ENCODE results near the gene KLHL4. TPM values are rescaled to one million over a fixed set of nuclear protein-coding genes. Genes with fewer than 3 reads are reported as not detected.
"Not testable (repeated sequence)": the region's sequence is repeated elsewhere in the genome, so short reads cannot be mapped to it uniquely, and the experiment has no call there.

KLHL4 gene, protein sequence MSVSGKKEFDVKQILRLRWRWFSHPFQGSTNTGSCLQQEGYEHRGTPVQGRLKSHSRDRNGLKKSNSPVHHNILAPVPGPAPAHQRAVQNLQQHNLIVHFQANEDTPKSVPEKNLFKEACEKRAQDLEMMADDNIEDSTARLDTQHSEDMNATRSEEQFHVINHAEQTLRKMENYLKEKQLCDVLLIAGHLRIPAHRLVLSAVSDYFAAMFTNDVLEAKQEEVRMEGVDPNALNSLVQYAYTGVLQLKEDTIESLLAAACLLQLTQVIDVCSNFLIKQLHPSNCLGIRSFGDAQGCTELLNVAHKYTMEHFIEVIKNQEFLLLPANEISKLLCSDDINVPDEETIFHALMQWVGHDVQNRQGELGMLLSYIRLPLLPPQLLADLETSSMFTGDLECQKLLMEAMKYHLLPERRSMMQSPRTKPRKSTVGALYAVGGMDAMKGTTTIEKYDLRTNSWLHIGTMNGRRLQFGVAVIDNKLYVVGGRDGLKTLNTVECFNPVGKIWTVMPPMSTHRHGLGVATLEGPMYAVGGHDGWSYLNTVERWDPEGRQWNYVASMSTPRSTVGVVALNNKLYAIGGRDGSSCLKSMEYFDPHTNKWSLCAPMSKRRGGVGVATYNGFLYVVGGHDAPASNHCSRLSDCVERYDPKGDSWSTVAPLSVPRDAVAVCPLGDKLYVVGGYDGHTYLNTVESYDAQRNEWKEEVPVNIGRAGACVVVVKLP
- 0.36 TPM for polyA plus RNA-seq (2012; ENCODE audit: insufficient read depth, insufficient read length, low read depth)

DNA sequence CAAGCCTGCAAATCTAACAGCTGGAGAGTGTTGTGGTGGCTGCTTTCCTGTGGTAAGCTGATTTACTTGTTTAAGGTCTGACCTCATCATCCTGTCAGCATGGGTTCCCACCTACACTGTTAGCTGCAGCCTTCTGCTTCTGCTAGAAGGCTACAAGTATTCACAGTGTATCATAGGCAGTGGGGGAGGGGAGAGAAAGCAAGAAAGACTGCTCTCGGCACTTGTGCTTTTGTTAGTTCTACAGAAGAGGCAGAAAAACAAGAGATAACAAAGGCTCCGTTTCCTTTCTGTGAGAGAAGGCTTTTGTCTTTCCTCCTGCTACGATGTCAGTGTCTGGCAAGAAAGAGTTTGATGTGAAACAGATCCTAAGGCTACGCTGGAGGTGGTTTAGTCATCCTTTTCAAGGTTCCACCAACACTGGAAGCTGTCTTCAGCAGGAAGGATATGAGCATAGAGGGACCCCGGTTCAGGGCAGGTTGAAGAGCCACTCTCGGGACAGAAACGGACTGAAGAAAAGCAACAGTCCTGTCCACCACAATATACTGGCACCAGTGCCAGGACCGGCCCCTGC lies at the start of gene KLHL4:
Gene KLHL4 (plus strand): TSS at position 232 of the 571 bp plus-strand sequence. CDS start 92 bp downstream, at position 324.
- H3K4me1 ChIP-seq, result no peaks in the 10 kb centered on the region
- H3K27me3 ChIP-seq, result no peaks in the 10 kb centered on the region
- no peak within 1 kb of the TSS for H3K4me3 ChIP-seq (ENCODE audit: low read depth, low read length)
- no peaks in the 10 kb centered on the region for H3K9me3 ChIP-seq
- DNase-seq, result no peak
- TF ChIP-seq, protein P1, sequence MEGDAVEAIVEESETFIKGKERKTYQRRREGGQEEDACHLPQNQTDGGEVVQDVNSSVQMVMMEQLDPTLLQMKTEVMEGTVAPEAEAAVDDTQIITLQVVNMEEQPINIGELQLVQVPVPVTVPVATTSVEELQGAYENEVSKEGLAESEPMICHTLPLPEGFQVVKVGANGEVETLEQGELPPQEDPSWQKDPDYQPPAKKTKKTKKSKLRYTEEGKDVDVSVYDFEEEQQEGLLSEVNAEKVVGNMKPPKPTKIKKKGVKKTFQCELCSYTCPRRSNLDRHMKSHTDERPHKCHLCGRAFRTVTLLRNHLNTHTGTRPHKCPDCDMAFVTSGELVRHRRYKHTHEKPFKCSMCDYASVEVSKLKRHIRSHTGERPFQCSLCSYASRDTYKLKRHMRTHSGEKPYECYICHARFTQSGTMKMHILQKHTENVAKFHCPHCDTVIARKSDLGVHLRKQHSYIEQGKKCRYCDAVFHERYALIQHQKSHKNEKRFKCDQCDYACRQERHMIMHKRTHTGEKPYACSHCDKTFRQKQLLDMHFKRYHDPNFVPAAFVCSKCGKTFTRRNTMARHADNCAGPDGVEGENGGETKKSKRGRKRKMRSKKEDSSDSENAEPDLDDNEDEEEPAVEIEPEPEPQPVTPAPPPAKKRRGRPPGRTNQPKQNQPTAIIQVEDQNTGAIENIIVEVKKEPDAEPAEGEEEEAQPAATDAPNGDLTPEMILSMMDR (IDR thresholded peaks at IDR 0.05; ENCODE audit: low read depth, low read length), result no peak
- H3K36me3 ChIP-seq, result no peaks in the 10 kb centered on the region

DNA sequence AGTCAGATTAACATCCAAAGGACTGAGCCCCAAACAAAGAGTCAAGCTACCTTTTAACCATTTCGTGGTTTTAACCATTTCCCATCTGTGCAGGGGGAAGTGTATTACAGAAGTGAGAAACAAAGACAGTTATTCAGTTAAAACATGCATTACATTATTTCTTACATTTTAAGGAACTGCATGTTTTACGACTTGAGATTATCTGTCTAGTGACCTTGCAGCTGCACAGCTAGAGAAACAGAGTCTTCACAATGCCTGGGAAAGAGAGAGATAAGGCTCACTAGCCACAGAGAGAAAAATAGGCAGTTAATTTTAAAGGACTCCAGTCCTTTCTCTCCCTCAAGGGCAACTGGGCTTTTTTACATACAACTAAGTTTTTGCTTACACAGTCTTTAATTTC lies 48.7 kb upstream of the KLHL4 start:
- Histone ChIP-seq H3K4me1 (no peaks in the 10 kb centered on the region), H3K27me3 (no peaks in the 10 kb centered on the region), H3K4me3 (ENCODE audit: low read depth, low read length) (no peak overlapping the region), H3K36me3 (no peaks in the 10 kb centered on the region), H3K9me3 (no peaks in the 10 kb centered on the region)
- no peak for DNase-seq
- TF ChIP-seq, protein P1 (IDR thresholded peaks at IDR 0.05; ENCODE audit: low read depth, low read length), result no peak

DNA sequence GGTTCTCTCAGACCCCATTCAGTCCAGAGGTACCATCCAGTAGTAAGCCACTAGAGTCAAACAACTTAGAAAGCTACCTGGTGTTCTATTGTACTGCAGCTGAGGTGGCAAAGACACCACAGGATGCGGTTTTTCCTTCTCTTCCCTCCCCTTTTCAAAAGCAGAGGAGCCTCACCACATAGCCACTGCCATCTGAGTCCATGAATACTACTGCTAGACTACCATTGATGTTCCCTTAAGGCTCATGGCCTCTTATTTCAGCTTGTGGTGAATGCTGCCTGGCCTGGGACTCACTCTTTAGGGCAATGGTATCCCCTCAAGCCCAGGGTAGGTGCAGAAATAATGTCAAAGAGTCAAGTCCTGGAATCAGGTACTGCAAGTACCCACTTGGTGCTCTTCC lies 41.8 kb upstream of the KLHL4 start:
- TF ChIP-seq, protein P1 (IDR thresholded peaks at IDR 0.05; ENCODE audit: low read depth, low read length), result no peak
- no peak overlapping the region for H3K4me3 ChIP-seq (ENCODE audit: low read depth, low read length)
- no peaks in the 10 kb centered on the region for H3K4me1 ChIP-seq
- no peaks in the 10 kb centered on the region for H3K27me3 ChIP-seq
- H3K9me3 ChIP-seq, result no peaks in the 10 kb centered on the region
- no peak for DNase-seq
- H3K36me3 ChIP-seq, result no peaks in the 10 kb centered on the region

DNA sequence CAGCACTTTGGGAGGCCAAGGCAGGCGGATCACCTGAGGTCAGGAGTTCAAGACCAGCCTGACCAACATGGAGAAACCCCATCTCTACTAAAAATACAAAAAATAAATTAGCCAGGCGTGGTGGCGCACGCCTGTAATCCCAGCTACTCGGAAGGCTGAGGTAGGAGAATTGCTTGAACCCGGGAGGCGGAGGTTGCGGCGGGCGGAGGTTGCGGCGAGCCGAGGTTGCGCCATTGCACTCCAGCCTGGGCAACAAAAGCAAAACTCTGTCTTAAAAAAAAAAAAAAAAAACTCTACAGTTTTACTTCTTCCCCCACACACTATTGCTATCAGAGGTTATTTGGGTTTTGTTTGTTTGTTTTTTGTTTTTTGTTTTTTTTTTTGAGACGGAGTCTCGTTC lies 38.9 kb upstream of the KLHL4 start:
- not testable (repeated sequence) for H3K9me3 ChIP-seq; H3K36me3 ChIP-seq; H3K4me1 ChIP-seq; DNase-seq; H3K4me3 ChIP-seq (ENCODE audit: low read depth, low read length); H3K27me3 ChIP-seq

DNA sequence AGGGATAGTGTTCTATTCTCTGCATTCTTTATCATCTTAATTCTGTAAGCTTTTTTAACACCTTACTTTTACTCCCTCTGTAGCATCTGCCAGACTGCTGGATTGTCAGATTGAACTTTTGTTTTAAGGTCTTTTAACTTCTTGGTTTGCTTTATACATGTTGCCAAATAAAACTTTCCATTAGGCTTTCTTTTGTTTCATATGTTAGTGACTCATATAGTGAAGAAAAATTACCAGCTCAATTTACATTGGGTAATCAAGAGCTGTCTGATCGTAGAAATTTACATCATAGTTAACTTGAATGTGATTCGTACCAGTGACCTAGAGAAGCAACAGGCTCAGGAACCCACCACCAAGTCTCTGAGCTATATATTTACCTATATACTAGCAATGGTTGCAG lies 28.5 kb upstream of the KLHL4 start:
- TF ChIP-seq, protein P1 (IDR thresholded peaks at IDR 0.05; ENCODE audit: low read depth, low read length), result no peak
- no peaks in the 10 kb centered on the region for H3K27me3 ChIP-seq
- H3K9me3 ChIP-seq, result no peaks in the 10 kb centered on the region
- DNase-seq, result no peak
- H3K4me3 ChIP-seq (ENCODE audit: low read depth, low read length), result no peak overlapping the region
- no peaks in the 10 kb centered on the region for H3K4me1 ChIP-seq
- H3K36me3 ChIP-seq, result no peaks in the 10 kb centered on the region

DNA sequence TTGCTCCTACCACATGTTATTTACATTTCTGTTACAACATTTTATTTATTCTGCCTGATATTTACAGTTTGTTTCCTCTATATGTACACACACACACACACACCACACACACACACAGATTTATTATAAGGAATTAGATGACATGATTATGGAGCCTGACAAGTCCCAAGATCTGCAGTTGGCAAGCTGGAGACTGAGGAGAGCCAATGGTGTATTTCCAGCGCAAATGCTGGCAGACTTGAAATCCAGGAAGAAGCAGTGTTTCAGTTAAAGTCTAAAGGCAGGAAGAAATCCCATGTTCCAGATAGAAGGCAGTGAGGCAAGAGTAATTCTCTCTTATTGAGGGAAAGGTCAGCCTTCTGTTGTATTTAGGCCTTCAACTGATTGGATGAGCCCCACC lies 1.8 kb upstream of the KLHL4 start:
- no peaks in the 10 kb centered on the region for H3K4me1 ChIP-seq
- H3K4me3 ChIP-seq (ENCODE audit: low read depth, low read length), result no peak overlapping the region
- H3K36me3 ChIP-seq, result no peaks in the 10 kb centered on the region
- TF ChIP-seq, protein P1 (IDR thresholded peaks at IDR 0.05; ENCODE audit: low read depth, low read length), result no peak
- no peaks in the 10 kb centered on the region for H3K27me3 ChIP-seq
- no peaks in the 10 kb centered on the region for H3K9me3 ChIP-seq
- no peak for DNase-seq
